HG03432 (cell line): ENCODE measurements around the gene ADAMTS12.

ENCODE experiments used
- ATAC-seq: cut with Tn5 transposase; IDR thresholded peaks from one replicate; pipeline ENCODE4 v1.9.1; 2021; ENCODE audit warnings: mild to moderate bottlenecking, moderate library complexity; ENCODE audit not compliant: unreplicated experiment

Gene ADAMTS12

GRCh38 chr5:33684496-33685159 lies 207.2 kb downstream of the ADAMTS12 start:
- no peak for ATAC-seq

GRCh38 chr5:33679791-33680190 lies 212.0 kb downstream of the ADAMTS12 start:
- no peak for ATAC-seq

GRCh38 chr5:33675958-33676464 lies 215.8 kb downstream of the ADAMTS12 start:
- ATAC-seq, result peak; percentile 82

DNA sequence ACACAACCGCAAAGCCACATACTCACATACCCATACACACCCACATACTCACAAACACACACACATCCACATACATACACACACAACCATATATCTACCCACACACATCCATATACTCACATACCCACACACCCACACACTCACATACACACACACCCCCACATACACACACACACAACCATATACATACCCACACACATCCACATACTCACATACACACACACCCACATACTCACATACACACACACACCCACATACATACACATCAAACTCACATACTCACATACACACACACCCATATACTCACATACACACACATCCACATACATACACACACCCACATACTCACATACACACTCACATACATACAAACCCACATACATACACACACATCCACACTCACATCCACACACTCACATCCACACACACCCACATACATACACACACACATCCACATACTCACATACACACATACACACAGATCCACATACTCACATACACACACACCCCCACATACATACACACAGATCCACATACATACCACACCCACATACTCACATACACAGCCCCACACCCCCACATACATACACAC lies 220.0 kb downstream of the ADAMTS12 start:
- no peak for ATAC-seq

DNA sequence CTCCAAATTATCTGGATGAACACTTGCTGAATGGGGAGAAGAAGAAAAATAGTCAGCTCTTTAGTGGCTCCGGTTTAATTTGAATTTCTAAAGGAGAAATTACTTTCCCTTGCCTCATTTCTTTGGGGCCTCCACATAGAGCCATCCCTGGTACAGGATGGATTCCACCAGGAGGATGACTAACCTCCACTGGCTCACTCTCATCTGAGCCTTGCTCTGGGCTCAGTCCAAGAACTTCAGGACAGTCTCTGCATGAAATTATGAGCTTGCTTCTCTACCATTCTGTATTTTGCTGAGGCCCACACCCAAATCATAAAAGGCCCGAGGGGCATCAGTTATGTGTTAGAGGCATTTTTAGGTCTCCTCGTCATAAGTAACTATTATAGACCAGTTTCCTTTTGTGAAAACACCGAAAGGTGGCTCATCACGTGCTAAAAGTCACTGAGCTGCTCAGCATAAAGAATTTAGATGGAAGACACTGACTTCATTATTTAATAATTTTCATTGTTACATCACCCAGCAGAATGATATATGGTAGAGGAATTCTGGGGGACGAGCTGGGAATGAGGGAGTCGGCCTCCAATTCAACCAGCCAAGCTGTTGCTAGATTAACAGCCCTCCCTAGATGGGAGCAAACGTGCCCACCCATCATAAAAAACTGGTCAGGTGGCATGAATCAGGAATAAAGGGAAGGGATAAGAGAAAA lies 228.9 kb downstream of the ADAMTS12 start:
- ATAC-seq, result no peak

DNA sequence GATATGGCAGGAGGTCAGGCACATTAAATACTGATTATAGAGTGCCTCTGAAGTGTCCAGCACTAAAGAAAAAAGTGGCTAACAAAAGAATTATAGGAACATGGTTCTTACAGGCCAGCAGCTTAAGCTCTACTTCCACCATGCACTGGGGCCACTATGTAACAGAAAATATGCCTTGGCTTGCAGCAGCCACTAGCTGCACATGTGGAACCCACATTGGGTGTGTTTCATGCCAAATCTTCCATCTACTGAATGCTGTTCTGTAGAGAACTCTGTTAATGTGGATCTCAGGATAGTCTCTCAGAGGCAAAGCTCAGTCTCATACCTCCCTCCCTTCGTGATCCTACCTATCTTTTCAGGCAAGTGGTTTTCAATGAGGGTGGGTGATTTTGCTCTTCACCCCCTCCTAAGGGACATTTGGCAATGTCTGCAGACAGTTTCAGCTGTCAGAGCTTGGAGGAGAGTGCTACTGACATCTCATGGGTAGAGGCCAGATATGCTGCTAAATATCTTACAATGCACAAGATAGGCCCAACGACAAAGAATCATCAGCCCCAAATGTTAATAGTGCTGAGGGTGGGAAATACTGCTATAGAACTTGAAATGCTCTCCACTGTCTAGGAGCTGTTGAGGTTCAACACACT lies 232.1 kb downstream of the ADAMTS12 start:
- ATAC-seq, result no peak

GRCh38 chr5:33657804-33658440 lies 233.9 kb downstream of the ADAMTS12 start:
- no peak for ATAC-seq

- no peak for ATAC-seq
Observed at GRCh38 chr5:33657176-33657575, 234.6 kb downstream of the ADAMTS12 start.

GRCh38 chr5:33650911-33651310 lies 240.9 kb downstream of the ADAMTS12 start:
- ATAC-seq, result no peak

- no peak for ATAC-seq
Observed at GRCh38 chr5:33649549-33650482, 242.0 kb downstream of the ADAMTS12 start.

DNA sequence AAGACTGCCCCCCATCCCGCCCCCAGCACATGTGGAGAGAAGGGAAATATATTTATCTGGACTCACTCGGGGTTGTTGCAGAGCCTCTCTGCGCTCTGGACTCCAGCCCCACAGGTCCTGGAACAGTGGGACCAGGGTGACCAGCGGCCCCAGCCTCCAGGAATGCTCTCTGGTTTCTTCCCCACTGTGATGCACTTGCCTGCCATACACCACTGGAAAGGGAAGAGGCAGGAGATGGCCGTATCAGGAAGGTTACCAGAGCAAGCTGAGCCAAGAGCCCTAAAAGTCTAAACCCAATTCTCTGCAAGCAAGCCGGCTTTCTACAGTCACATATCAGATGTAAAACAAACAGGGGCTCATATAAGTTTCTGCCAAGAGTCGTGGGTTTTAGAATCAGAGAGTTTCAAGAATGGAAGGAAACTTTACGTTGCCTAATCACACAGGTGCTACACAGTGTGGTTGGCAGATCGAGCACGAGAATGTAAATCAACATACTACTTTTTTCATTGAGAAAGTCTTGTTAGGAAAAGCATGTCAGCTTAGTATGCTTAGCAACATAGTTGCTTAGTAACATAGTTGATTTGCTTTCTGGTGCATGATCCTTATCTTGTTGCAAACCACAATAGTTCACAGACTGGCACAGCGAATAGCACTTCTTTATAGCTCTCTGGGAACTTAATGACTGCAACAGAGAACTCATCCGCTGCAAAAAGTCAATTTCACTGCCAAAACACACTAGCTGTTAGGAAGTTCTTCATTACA lies 249.9 kb downstream of the ADAMTS12 start:
- peak; percentile 69 for ATAC-seq

DNA sequence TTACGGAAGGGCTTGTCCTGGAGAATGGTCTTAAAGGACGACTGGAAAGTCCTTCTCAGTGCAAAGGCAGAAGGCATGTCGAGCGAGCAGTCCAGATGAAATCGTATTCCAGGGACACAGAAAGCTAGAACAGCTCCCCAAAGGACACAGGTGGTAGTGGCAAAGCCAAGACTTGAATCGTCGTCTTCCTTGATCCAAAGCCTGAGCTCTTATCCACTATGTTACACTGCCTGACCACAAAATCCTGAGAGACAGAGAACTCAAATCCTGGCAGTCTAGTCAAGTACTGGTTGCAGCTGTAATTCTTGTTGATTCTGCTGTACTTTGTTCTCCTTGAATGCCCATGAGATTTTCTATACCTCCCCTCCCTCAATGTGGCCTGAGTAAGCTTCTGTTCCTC lies 252.3 kb downstream of the ADAMTS12 start:
- ATAC-seq, result no peak

- no peak for ATAC-seq
Observed at GRCh38 chr5:33637011-33637410, 254.8 kb downstream of the ADAMTS12 start.

DNA sequence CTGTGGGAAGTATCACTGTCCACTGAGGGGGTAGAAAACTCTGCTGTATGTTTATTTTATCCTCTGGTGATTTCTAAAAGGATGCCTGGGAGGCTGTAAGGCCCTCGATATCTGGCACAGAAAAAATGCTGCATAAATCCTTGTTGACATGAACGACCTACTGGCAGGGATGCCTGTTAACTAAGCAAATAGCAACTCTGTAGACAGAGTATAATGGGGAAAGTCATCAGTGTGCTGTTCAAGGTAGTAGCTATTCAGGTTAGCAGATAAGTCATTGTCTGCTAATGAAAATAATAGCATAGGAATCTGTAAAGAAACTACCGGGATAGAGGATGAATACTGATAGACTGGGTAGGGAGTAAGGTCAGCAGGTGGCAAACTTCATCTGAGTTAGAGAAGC lies 256.2 kb downstream of the ADAMTS12 start:
- no peak for ATAC-seq

DNA sequence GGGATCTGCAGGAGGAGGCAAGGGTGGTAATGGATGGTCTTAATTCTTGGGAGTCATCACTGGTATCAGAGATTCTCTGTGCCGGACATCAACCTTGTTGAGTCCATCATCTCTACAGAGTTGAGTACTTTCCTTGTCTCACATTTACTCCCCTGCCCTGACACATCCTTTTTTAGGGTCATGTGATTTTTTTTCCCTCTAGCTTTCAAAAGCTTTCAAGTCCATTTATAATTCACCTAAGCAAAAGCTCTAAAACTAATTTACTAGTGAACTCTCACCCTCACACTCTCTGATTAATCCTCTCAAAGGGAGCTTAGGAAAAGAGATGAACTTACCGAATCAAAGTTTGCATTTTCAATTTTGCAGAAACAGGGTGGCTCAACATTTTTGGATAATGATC lies 258.1 kb downstream of the ADAMTS12 start:
- ATAC-seq, result no peak

DNA sequence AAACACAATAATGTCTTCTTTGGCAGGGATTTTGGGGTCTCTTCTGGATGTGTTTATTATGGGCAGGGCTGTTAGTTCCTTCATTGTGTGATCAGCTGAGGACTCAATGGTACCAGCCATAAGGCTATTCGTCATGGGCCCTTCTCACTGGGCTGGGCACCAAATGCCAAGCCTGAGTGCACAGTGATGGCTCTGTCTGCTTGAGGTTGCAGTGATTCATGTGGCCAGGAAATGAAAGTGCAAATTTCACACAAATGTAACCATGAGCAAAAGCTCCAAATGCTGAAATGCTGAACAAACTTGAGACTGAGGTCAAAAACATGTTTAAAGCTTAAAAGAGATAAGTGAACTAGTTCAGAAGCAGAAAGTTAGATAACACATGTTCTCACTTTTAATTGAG lies 260.0 kb downstream of the ADAMTS12 start:
- ATAC-seq, result peak; percentile 98

DNA sequence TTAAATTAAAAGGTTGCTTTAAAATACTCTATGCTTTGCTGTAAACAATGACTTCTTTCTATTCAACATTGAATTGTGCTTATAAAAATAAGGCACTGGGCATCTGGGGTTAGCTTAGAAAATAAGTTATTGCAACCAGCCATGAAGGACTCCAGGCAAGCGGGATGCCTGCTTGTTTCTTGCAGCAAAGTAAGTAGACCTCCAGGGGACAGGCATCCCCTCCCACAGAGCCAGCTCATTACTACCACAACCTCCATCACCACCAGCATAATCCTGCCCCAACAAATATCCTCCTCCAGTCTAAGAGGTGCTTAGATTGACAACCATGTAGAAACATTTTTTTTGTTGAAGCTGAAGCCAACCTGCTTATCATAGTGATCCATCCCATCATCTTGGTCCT lies 260.7 kb downstream of the ADAMTS12 start:
- no peak for ATAC-seq

GRCh38 chr5:33629999-33630398 lies 261.8 kb downstream of the ADAMTS12 start:
- no peak for ATAC-seq

GRCh38 chr5:33628796-33629195 lies 263.0 kb downstream of the ADAMTS12 start:
- no peak for ATAC-seq
